ENCODE results near the gene WFDC9. TPM values are rescaled to one million over a fixed set of nuclear protein-coding genes. Genes with fewer than 3 reads are reported as not detected.

Gene WFDC9
- polyA plus RNA-seq, 1 donor (not counting 4 experiments of a cell fraction or from before 2014, with no cell fraction given), result not detected

DNA sequence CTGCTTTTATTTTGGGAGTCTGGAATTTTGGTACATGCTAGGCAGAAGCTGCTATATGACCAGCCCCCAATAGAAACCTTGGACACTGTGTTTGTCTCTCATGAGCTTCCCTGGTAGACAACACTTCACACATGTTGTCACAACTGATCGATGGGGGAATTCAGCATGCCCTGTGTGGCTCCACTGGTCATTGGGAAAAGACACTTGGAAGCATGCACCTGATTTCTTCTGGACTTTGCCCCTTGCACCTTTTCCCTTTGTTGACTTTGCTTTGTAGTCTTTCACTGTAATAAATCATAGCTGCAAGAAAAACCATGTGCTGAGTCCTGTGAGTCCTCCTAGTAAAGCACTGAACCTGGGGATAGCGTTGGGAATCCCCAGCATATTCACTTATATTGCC, 9.5 kb downstream of the WFDC9 start:
- Histone ChIP-seq H3K79me2 (ENCODE audit: control insufficient read depth, insufficient read depth, low read length) (no peaks in the 10 kb centered on the region), H4K20me1 (ENCODE audit: control insufficient read depth, extremely low read depth, insufficient read depth, low read length) (no peaks in the 10 kb centered on the region), H3K4me1 (ENCODE audit: control insufficient read depth, extremely low read depth, insufficient read depth, low read length) (no peaks in the 10 kb centered on the region), H3K27me3 (ENCODE audit: control insufficient read depth, extremely low read depth, insufficient read depth, low read length) (no peaks in the 10 kb centered on the region), H3K9me3 (ENCODE audit: control insufficient read depth, low read depth, low read length) (no peaks in the 10 kb centered on the region), H3K9ac (ENCODE audit: control insufficient read depth, extremely low read depth, insufficient read depth, low read length) (no peak overlapping the region), H3K4me3 (ENCODE audit: control insufficient read depth in 2 of 3, extremely low read depth in 1 of 3, insufficient read depth in 2 of 3, low read depth in 1 of 3, low read length in 3 of 3) (no peak overlapping the region), H3K27ac (ENCODE audit: control insufficient read depth, insufficient read depth, low read length) (no peak overlapping the region), H2AFZ (ENCODE audit: control insufficient read depth, low read length) (no peak overlapping the region), H3K36me3 (ENCODE audit: control insufficient read depth in 2 of 2, extremely low read depth in 1 of 2, insufficient read depth in 2 of 2, low read length in 2 of 2) (no peaks in the 10 kb centered on the region), H3K4me2 (ENCODE audit: control insufficient read depth, extremely low read depth, insufficient read depth, low read depth, low read length) (no peak overlapping the region), H3K9me1 (ENCODE audit: control insufficient read depth, extremely low read depth, insufficient read depth, low read length) (no peaks in the 10 kb centered on the region)
- DNase-seq (ENCODE audit: low read depth, low spot score) (no peak), FAIRE-seq (no peak)
- no peak for TF ChIP-seq EZH2 (IDR thresholded peaks at IDR 0.05; ENCODE audit: low read length)
- TF ChIP-seq, protein P1, sequence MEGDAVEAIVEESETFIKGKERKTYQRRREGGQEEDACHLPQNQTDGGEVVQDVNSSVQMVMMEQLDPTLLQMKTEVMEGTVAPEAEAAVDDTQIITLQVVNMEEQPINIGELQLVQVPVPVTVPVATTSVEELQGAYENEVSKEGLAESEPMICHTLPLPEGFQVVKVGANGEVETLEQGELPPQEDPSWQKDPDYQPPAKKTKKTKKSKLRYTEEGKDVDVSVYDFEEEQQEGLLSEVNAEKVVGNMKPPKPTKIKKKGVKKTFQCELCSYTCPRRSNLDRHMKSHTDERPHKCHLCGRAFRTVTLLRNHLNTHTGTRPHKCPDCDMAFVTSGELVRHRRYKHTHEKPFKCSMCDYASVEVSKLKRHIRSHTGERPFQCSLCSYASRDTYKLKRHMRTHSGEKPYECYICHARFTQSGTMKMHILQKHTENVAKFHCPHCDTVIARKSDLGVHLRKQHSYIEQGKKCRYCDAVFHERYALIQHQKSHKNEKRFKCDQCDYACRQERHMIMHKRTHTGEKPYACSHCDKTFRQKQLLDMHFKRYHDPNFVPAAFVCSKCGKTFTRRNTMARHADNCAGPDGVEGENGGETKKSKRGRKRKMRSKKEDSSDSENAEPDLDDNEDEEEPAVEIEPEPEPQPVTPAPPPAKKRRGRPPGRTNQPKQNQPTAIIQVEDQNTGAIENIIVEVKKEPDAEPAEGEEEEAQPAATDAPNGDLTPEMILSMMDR (optimal IDR thresholded peaks at IDR 0.05 in 1 of 3, IDR thresholded peaks at IDR 0.05 in 1 of 3, conservative IDR thresholded peaks at IDR 0.05 in 1 of 3; ENCODE audit: extremely low read depth in 1 of 3, insufficient read depth in 2 of 3, low read length in 3 of 3), result no peak
- dilution Hi-C loops (cut with MboI; ENCODE audit: extremely low pct_ligation_motif_present, low sequenced_read_pairs), result no loop called here

DNA sequence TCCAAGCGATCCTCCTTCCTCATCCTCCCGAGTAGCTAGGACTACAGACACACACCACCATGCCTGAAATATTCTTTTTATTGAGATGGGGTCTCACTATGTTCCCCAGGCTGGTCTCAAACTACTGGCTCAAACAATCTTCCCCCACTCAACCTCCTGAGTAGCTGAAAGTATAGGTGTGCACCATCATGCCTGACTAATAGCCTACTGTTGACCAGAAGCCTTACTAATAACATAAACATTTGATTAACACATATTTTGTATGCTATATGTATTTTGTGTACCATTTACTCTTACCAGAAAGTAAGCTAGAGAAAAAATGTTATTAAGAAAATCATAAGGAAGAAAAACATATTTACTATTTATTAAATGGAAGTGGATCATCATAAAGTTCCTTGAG, 13.5 kb downstream of the WFDC9 start:
- Histone ChIP-seq H2AFZ (ENCODE audit: control insufficient read depth, low read length) (no peak overlapping the region), H3K27me3 (ENCODE audit: control insufficient read depth, extremely low read depth, insufficient read depth, low read length) (no peaks in the 10 kb centered on the region), H3K9ac (ENCODE audit: control insufficient read depth, extremely low read depth, insufficient read depth, low read length) (no peak overlapping the region), H3K9me3 (ENCODE audit: control insufficient read depth, low read depth, low read length) (no peaks in the 10 kb centered on the region), H3K4me3 (ENCODE audit: control insufficient read depth in 2 of 3, extremely low read depth in 1 of 3, insufficient read depth in 2 of 3, low read depth in 1 of 3, low read length in 3 of 3) (no peak overlapping the region), H3K27ac (ENCODE audit: control insufficient read depth, insufficient read depth, low read length) (no peak overlapping the region), H3K9me1 (ENCODE audit: control insufficient read depth, extremely low read depth, insufficient read depth, low read length) (no peaks in the 10 kb centered on the region), H3K79me2 (ENCODE audit: control insufficient read depth, insufficient read depth, low read length) (no peaks in the 10 kb centered on the region), H3K4me1 (ENCODE audit: control insufficient read depth, extremely low read depth, insufficient read depth, low read length) (no peaks in the 10 kb centered on the region), H4K20me1 (ENCODE audit: control insufficient read depth, extremely low read depth, insufficient read depth, low read length) (no peaks in the 10 kb centered on the region), H3K4me2 (ENCODE audit: control insufficient read depth, extremely low read depth, insufficient read depth, low read depth, low read length) (no peak overlapping the region), H3K36me3 (ENCODE audit: control insufficient read depth in 2 of 2, extremely low read depth in 1 of 2, insufficient read depth in 2 of 2, low read length in 2 of 2) (no peaks in the 10 kb centered on the region)
- dilution Hi-C loops (cut with MboI; ENCODE audit: extremely low pct_ligation_motif_present, low sequenced_read_pairs), result no loop called here
- no peak for FAIRE-seq
- DNase-seq (ENCODE audit: low read depth, low spot score), result no peak
- no peak for TF ChIP-seq EZH2 (IDR thresholded peaks at IDR 0.05; ENCODE audit: low read length)
- TF ChIP-seq, protein P1 (optimal IDR thresholded peaks at IDR 0.05 in 1 of 3, IDR thresholded peaks at IDR 0.05 in 1 of 3, conservative IDR thresholded peaks at IDR 0.05 in 1 of 3; ENCODE audit: extremely low read depth in 1 of 3, insufficient read depth in 2 of 3, low read length in 3 of 3), result no peak

Data from keratinocyte (primary cell).